ENCODE data around the gene C19orf53.
"Not testable (repeated sequence)": the region's sequence is repeated elsewhere in the genome, so short reads cannot be mapped to it uniquely, and the experiment has no call there.

Gene C19orf53

DNA sequence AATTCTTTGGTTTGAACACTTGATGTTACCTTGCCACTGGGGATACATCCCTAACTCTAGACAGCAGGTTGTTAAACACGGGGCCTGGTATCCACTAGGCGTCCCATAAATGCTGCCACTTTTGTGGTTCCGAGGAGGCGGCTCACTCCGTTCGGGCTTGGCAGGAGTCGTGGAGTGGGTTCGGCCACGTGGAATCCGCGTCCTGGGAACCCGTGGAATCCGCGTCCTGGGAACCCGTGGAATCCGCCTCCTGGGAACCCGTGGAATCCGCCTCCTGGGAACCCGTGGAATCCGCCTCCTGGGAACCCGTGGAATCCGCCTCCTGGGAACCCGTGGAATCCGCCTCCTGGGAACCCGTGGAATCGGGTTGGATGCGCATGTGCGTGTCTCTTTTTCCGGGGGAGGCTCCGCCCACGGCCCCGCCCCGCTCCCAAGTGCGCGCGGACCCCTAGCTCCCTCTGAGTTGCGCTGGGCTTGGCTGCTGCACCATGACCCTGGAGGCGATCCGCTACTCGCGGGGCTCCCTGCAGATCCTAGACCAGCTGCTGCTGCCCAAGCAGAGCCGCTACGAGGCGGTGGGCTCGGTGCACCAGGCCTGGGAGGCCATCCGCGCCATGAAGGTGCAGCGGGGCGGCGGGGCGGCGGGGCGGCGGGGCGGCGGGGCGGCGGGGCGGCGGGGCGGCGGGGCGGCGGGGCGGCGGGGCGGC lies 10.0 kb upstream of the C19orf53 start, which contains the start of gene MRI1:
TSS of gene MRI1 (plus strand) at position 422 of the 707 bp plus-strand sequence. CDS start at position 489, 67 bp downstream.
- peak; percentile 68 for DNase-seq (ENCODE audit: low spot score)

DNA sequence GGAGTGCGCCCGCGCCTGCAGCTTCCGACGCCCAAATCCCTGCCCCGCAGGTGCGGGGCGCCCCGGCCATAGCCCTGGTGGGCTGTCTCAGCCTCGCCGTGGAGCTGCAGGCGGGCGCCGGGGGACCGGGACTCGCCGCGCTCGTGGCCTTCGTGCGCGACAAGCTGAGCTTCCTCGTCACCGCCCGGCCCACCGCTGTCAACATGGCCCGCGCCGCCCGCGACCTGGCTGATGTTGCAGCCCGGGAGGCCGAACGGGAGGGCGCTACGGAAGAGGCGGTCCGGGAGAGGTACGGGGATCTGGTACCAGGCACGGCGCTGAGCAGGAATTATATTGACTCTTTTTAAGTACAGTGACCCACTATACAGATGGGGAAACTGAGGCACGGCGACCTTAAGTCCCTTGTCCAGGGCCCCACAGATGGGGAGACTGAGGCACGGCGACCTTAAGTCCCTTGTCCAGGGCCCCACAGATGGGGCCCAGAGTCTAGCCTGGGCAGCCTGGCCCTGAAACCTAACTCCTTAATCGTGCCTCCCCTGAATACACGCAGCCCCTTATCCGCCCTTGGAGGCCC lies 9.3 kb upstream of the C19orf53 start:
- no peak for DNase-seq (ENCODE audit: low spot score)

- DNase-seq (ENCODE audit: low spot score) = no peak
Measured at GRCh38 chr19:13765395-13766094, 8.7 kb upstream of the C19orf53 start.

- DNase-seq (ENCODE audit: low spot score) = no peak
Measured at GRCh38 chr19:13766095-13766481, 8.2 kb upstream of the C19orf53 start.

- DNase-seq (ENCODE audit: low spot score) = no peak
Measured at GRCh38 chr19:13768510-13768909, 5.7 kb upstream of the C19orf53 start.

GRCh38 chr19:13770013-13770635 lies 4.1 kb upstream of the C19orf53 start:
- DNase-seq (ENCODE audit: low spot score) = peak; percentile 87

DNA sequence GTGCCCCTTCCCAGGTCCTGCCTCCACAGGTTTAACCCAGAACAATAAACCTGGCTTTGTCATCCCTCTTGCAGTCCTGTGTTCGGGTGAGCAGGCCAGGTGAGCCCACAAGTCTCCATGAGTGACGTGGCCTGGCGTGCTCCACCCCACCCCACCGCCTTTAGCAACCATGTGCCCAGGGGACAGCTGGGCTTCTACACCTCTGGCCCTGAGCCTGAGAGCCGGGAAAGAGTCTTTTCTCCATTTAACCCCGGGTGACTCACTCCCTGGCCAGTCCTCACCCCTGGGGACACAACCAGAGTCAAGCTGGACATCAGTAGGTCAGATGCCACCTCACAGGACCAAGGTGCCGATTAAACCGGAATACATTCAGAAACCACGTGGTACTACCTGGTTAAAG lies 4.1 kb downstream of the C19orf53 start:
- no peak for DNase-seq (ENCODE audit: low spot score)

GRCh38 chr19:13778847-13779246 lies 4.6 kb downstream of the C19orf53 start:
- no peak for DNase-seq (ENCODE audit: low spot score)

DNA sequence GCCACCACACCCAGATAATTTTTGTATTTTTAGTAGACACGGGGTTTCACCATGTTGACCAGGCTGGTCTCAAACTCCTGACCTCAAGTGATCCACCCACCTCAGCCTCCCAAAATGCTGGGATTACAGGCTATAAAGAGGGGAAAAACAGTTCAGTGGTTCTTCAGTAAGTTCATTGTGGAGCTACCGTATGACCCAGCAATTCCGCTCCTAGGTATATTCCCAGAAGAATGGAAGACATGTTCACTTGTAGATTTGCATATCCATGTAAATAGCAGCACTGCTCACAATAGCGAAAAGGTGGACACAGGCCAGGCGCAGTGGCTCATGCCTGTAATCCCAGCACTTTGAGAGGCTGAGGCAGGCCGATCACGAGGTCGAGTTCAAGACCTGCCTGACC lies 5.5 kb downstream of the C19orf53 start:
- DNase-seq (ENCODE audit: low spot score) = not testable (repeated sequence)

GRCh38 chr19:13781547-13781946 lies 7.3 kb downstream of the C19orf53 start:
- DNase-seq (ENCODE audit: low spot score) = peak; percentile 62

DNA sequence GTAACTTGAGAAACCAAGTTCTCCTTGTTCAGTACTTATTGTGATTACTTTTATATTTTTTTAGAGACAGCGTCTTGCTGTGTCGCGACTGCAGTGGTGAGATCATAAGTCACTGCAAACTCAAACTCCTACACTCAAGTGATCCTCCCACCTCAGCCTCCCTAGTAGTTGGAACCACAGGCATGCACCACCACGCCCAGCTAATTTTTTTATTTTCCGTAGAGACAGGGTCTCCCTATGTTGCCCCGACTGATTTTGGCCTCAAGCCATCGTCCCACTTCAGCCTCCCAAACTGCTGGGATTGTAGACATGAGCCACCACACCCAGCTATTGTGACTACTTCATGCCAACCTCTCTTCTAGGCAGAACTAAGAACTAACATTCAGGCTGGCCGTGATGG lies 8.3 kb downstream of the C19orf53 start:
- no peak for DNase-seq (ENCODE audit: low spot score)

DNA sequence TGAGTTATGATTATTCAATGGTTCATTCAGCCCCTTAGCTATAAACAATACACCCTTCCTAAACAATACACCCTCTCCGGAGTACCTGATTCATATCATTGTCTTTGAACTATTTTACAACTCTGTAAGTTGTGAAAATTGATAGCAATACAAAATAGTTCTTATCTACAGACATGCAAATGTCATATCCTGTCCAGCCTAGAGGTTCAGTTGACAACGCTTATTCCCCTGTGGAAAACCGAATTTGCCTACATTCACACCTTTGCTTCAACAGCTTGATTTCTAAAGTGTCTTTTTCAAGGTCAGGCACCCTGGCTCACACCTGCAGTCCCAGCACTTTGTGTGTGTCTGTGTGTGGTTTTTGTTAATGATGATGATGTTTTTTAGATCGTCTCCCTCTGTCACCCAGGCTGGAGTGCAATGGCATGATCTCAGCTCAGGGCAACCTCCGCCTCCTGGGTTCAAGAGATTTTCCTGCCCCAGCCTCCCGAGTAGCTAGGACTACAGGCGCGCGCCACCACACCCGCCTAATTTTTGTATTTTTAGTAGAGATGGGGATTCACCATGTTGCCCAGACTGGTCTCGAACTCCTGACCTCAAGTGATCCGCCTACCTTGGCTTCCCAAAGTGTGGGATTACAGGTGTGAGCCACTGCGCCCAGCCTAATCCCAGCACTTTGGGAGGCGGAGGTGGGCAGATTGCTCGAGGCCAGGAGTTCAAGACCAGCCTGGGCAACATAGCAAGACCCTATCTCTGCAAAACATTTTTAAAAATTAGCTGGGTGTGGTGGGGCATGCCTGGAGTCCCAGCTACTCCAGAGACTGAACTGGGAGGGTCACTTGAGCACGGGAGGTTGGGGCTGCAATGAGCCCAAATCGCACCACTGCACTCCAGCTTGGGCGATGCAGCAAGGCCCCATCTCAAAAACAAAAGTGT lies 9.6 kb downstream of the C19orf53 start:
- no peak for DNase-seq (ENCODE audit: low spot score)

DNA sequence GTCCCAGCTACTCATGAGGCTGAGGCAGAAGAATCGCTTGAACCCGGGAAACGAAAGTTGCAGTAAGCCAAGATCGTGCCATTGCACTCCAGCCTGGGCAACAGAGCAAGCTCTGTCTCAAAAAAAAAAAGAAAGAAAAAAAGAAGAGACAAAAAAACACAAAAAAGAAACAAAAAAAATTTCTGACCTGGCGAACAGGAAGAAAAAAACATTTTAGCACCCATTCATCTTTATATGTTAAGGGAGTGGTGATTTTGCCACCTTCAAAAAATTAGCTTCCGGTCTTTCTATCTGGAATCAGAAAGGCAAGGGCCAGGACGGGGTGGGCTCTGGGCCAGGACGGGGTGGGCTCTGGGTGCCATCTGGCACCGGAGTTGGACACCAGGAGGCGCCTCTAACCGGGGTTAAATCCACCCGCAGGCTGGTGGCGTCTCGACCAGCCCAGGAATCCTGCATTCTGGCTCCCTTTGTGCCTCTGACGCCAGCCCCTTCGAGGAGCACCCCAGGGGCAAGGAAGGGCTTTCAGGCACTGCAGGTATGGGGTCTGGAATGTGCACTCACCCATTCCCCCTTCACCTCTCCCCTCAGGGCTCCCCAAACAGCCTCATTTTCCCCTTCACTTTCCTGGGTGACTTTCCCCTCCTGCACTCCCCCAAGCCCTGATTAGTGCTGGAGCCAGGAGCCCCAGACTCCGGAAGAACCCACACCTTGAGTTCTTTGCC lies 10.6 kb downstream of the C19orf53 start:
- peak; percentile 52 for DNase-seq (ENCODE audit: low spot score)

GRCh38 chr19:13788991-13789390 lies 14.7 kb downstream of the C19orf53 start:
- no peak for DNase-seq (ENCODE audit: low spot score)

GRCh38 chr19:13790354-13790753 lies 16.1 kb downstream of the C19orf53 start:
- DNase-seq (ENCODE audit: low spot score) = no peak

GRCh38 chr19:13793317-13793716 lies 19.1 kb downstream of the C19orf53 start:
- DNase-seq (ENCODE audit: low spot score) = peak; percentile 40

GRCh38 chr19:13794398-13794756 lies 20.1 kb downstream of the C19orf53 start:
- peak; percentile 89 for DNase-seq (ENCODE audit: low spot score)

DNA sequence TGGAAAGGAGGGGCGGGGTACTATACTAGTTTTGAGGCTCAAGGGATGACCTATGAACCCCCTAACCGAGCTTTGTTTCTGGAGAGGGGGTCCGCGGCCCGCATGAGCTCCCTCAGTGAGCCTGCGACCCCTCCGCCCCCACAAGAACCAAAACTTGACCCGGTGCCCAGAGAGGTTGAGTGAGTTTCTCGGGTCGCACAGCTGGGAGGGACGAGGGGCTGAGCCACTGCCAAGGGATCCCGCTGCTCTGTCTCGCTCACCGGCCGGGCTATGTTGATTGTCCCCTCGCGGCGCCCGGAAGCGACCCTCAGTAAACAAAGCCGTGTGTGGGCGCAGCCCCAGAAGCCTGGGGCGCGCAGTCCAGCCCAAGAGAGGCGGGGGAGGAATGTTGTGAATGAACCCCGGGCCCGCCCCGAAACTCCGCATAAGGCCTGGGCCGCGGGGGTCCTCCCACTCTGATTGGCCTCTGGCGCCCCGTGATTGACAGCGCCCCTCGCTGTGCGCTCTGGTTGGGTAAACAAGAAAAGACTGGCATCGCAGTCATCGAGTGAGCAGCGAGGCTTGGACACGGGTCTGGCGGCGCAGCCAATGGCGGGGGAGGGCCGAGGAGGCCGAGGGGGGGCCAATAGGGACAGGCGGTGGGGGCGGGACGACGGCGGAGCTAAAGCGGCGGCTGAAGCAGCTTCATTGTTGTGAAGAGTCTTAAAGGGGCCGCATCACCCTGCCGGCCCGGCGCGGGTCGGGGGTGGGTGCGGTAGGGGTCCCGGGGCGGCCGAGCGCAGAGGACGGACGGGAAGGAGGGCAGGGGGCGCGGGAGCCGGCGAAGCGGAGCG lies 20.7 kb downstream of the C19orf53 start, which contains the start of gene ZSWIM4:
TSS of gene ZSWIM4 (plus strand) at position 687 of the 833 bp plus-strand sequence. CDS start 206 bp downstream, outside the sequence.
- peak; percentile 99 for DNase-seq (ENCODE audit: low spot score)

DNA sequence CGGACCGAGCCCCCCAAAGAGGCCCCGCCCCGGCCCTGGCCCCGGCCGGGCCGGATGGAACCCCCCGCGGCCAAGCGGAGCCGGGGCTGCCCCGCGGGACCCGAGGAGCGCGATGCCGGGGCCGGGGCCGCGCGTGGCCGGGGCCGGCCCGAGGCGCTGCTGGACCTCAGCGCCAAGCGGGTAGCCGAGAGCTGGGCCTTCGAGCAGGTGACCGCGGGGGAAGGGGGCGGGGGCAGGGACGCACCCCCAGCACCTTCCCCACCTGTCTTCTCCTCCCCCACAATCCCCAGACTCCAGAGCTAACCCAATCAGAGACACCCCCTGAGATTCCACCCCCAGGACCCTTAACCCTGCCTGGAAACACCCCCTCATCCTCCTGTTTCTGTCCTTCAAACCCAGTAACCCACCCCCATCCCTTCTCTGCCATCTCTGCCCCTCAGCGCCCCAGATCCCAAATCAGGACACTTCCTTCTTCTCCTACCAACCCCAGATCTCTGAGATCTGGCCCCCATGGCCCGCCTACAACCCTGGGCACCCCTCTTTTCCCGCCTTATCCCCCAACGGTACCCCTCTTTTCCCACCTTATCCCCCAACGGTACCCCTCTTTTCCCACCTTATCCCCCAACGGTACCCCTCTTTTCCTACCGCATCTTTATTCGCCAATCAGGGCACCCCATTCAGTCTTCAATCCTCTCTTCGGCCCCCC lies 21.5 kb downstream of the C19orf53 start:
- peak; percentile 73 for DNase-seq (ENCODE audit: low spot score)

Measured in kidney tubule cell (primary cell).